HCT116 (cell line): ENCODE data around the gene NRP1. TPM values are rescaled to one million over a fixed set of nuclear protein-coding genes. Genes with fewer than 3 reads are reported as not detected.

Experiments
- ATAC-seq: fragments of 200-7000 bp; cut with Tn5 transposase; 2 replicates; pipeline ENCODE4 v1.9.1; 2020; ENCODE audit warnings: mild to moderate bottlenecking, moderate library complexity
- BruUV-seq: library from RNA; stranded (reverse); fragments of 400-500 nt; replicated peaks from 2 replicates; lab custom pipeline; 2021; lab: Mats Ljungman, UMichigan
- CTCF ChIA-PET: fragments of 300-600 bp; sonication (Branson Sonifier 250); formaldehyde crosslinking; loops from one replicate; lab custom pipeline; 2021; ENCODE audit warnings: antibody characterized with exemption; lab: Charles Lee
- POLR2A ChIA-PET: fragments of 300-600, 350-600 bp; sonication (Branson Sonifier 250); formaldehyde crosslinking; loops from one replicate; lab custom pipeline; 2021; ENCODE audit warnings: antibody characterized with exemption; lab: Charles Lee
- RAD21 ChIA-PET, 2 experiments: fragments of 300-600 bp; sonication (Branson Sonifier 250); formaldehyde crosslinking; loops; one replicate each; lab custom pipeline; 2023; ENCODE audit warnings: low total read pairs in 2 of 2; ENCODE audit not compliant: uncharacterized antibody in 2 of 2, unreplicated experiment in 2 of 2, low non-redundant PET in 1 of 2; lab: Charles Lee
- DNase-seq: peaks from one replicate; pipeline ENCODE4 v3.0.0-alpha.2; 2010; ENCODE audit warnings: low read depth, low spot score
- H2AFZ ChIP-seq: fragments of 200-600 bp; shearing (Covaris generic), sonication (generic); 2 replicates; pipeline ENCODE4 v1.6.1; 2017; ENCODE audit warnings: low read depth, mixed run types, mixed read lengths, antibody characterized with exemption, low read length; ENCODE audit not compliant: poor library complexity, severe bottlenecking
- H3K27ac ChIP-seq: 2 replicates; pipeline ENCODE4 v1.5.1; 2012; ENCODE audit warnings: low read depth, low read length
- H3K27me3 ChIP-seq: fragments of 200-600 bp; sonication (generic); 2 replicates; pipeline ENCODE4 v1.6.1; 2016; ENCODE audit warnings: mixed run types, low read length, mixed read lengths; ENCODE audit not compliant: insufficient read depth
- H3K36me3 ChIP-seq, 2 experiments: fragments of 200-500 bp in 1 of 2; fragments of 200-600 bp in 1 of 2; sonication (Bioruptor generic) in 1 of 2; sonication (generic) in 1 of 2; 2 replicates each; pipeline versions ENCODE4 v1.5.1 to v1.6.1; 2014 to 2016; ENCODE audit warnings: low read length in 2 of 2, inconsistent platforms in 1 of 2, mixed read lengths in 1 of 2, mixed run types in 1 of 2; ENCODE audit not compliant: insufficient read depth in 2 of 2, control insufficient read depth in 1 of 2
- H3K4me1 ChIP-seq, 2 experiments: fragments of 200-600 bp in 1 of 2; sonication (generic) in 1 of 2; 2 replicates each; pipeline versions ENCODE4 v1.5.1 to v1.6.1; 2012 to 2017; ENCODE audit warnings: low read length in 2 of 2, inconsistent platforms in 1 of 2, mild to moderate bottlenecking in 1 of 2, mixed read lengths in 1 of 2, mixed run types in 1 of 2, moderate library complexity in 1 of 2; ENCODE audit not compliant: insufficient read depth in 2 of 2, control insufficient read depth in 1 of 2
- H3K4me2 ChIP-seq: fragments of 200-600 bp; sonication (generic); 2 replicates; pipeline ENCODE4 v1.6.1; 2017; ENCODE audit warnings: mixed run types, low read length, mixed read lengths
- H3K4me3 ChIP-seq, 2 experiments: fragments of 200-600 bp in 1 of 2; sonication (generic) in 1 of 2; replicated peaks in 1 of 2; 2 replicates each; pipeline ENCODE4 v1.5.1; 2011 to 2016; ENCODE audit warnings: low read length in 2 of 2, control low read depth in 1 of 2, low read depth in 1 of 2, mild to moderate bottlenecking in 1 of 2, mixed read lengths in 1 of 2, mixed run types in 1 of 2
- H3K79me2 ChIP-seq: fragments of 200-600 bp; sonication (generic); 2 replicates; pipeline ENCODE4 v1.6.1; 2017; ENCODE audit warnings: mild to moderate bottlenecking, mixed run types, low read length, moderate library complexity, mixed read lengths; ENCODE audit not compliant: insufficient read depth
- H3K9ac ChIP-seq: fragments of 200-600 bp; sonication (generic); 2 replicates; pipeline ENCODE4 v1.6.1; 2016; ENCODE audit warnings: low read length, mixed read lengths
- H3K9me2 ChIP-seq: fragments of 200-600 bp; sonication (generic), shearing (Covaris generic); 2 replicates; pipeline ENCODE4 v1.6.1; 2017; ENCODE audit warnings: mixed run types, mild to moderate bottlenecking, moderate library complexity; ENCODE audit not compliant: insufficient read depth
- H3K9me3 ChIP-seq, 2 experiments: fragments of 200-500 bp in 1 of 2; fragments of 200-600 bp in 1 of 2; sonication (Bioruptor generic) in 1 of 2; sonication (generic) in 1 of 2; 2 replicates each; pipeline ENCODE4 v1.6.1; 2014 to 2017; ENCODE audit warnings: low read length in 2 of 2, mixed read lengths in 2 of 2, inconsistent platforms in 1 of 2, low read depth in 1 of 2, mild to moderate bottlenecking in 1 of 2, mixed run types in 1 of 2, moderate library complexity in 1 of 2; ENCODE audit not compliant: control insufficient read depth in 1 of 2, insufficient read depth in 1 of 2
- H4K20me1 ChIP-seq: fragments of 200-600 bp; sonication (generic), shearing (Covaris generic); 2 replicates; pipeline ENCODE4 v1.6.1; 2017; ENCODE audit warnings: mixed run types, mild to moderate bottlenecking, moderate library complexity; ENCODE audit not compliant: insufficient read depth
- CBX3 ChIP-seq: IDR thresholded peaks from 2 replicates; pipeline ENCODE4 v1.6.1; 2012; ENCODE audit warnings: low read depth
- CEBPB ChIP-seq: IDR thresholded peaks from 2 replicates; pipeline ENCODE4 v1.6.1; 2012; ENCODE audit warnings: low read depth
- CTCF ChIP-seq, 3 experiments: fragments of 200-600 bp in 1 of 3; sonication (generic) in 1 of 3; IDR thresholded peaks in 2 of 3; conservative IDR thresholded peaks in 1 of 3; 2 replicates each; pipeline ENCODE4 v1.5.1; 2012 to 2017; ENCODE audit warnings: low read depth in 2 of 3, low read length in 2 of 3, antibody characterized with exemption in 1 of 3, borderline replicate concordance in 1 of 3, control low read depth in 1 of 3, mild to moderate bottlenecking in 1 of 3, mixed read lengths in 1 of 3, mixed run types in 1 of 3, moderate library complexity in 1 of 3; ENCODE audit not compliant: insufficient read depth in 1 of 3
- EGR1 ChIP-seq: IDR thresholded peaks from 2 replicates; pipeline ENCODE4 v1.6.1; 2012; ENCODE audit warnings: low read depth
- ELF1 ChIP-seq: IDR thresholded peaks from 2 replicates; pipeline ENCODE4 v1.6.1; 2012; ENCODE audit warnings: low read depth, borderline replicate concordance
- EZH2 ChIP-seq: fragments of 200-600 bp; sonication (generic); IDR thresholded peaks from 2 replicates; pipeline ENCODE4 v1.6.1; 2017; ENCODE audit warnings: antibody characterized with exemption, mixed run types
- EZH2phosphoT487 ChIP-seq: fragments of 200-600 bp; IDR thresholded peaks from 2 replicates; pipeline ENCODE4 v1.6.1; 2018; ENCODE audit warnings: antibody characterized with exemption, borderline replicate concordance
- FOSL1 ChIP-seq: IDR thresholded peaks from 2 replicates; pipeline ENCODE4 v1.6.1; 2012; ENCODE audit warnings: low read depth
- JUND ChIP-seq: IDR thresholded peaks from 2 replicates; pipeline ENCODE4 v1.6.1; 2012
- POLR2A ChIP-seq: IDR thresholded peaks from 2 replicates; pipeline ENCODE4 v1.7.0; 2011; ENCODE audit warnings: borderline replicate concordance; ENCODE audit not compliant: insufficient read depth, insufficient read length; ENCODE audit errors: extremely low read depth
- POLR2AphosphoS5 ChIP-seq: IDR thresholded peaks from 2 replicates; pipeline ENCODE4 v1.6.1; 2011; ENCODE audit warnings: mild to moderate bottlenecking, low read depth, low read length, moderate library complexity
- REST ChIP-seq: IDR thresholded peaks from 2 replicates; pipeline ENCODE4 v1.6.1; 2012; ENCODE audit warnings: low read depth
- SIN3A ChIP-seq: IDR thresholded peaks from 2 replicates; pipeline ENCODE4 v1.6.1; 2012; ENCODE audit warnings: low read depth
- SP1 ChIP-seq: IDR thresholded peaks from 2 replicates; pipeline ENCODE4 v1.6.1; 2012; ENCODE audit warnings: low read depth
- SRF ChIP-seq: IDR thresholded peaks from 2 replicates; pipeline ENCODE4 v1.6.1; 2012; ENCODE audit warnings: low read depth
- TCF7L2 ChIP-seq: IDR thresholded peaks from 2 replicates; pipeline ENCODE4 v1.7.0; 2011; ENCODE audit warnings: borderline replicate concordance, inconsistent platforms; ENCODE audit not compliant: insufficient read depth, insufficient read length; ENCODE audit errors: extremely low read depth
- YY1 ChIP-seq: IDR thresholded peaks from 2 replicates; pipeline ENCODE4 v1.6.1; 2011; ENCODE audit warnings: low read length, low read depth, moderate library complexity, mild to moderate bottlenecking; ENCODE audit not compliant: insufficient replicate concordance; ENCODE audit errors: extremely low read depth
- ZNF274 ChIP-seq: fragments of 200-500 bp; sonication (Bioruptor generic); IDR thresholded peaks from 2 replicates; pipeline ENCODE4 v1.6.1; 2014; ENCODE audit warnings: mild to moderate bottlenecking, low read depth, low read length, inconsistent platforms
- intact Hi-C: fragments of 100-400 bp; cut with micrococcal nuclease; formaldehyde crosslinking; loops from 2 replicates; pipeline ENCODE4 v1.10.0; 2022
- total RNA-seq: library from RNA; stranded (reverse); gene quantifications from one replicate; pipeline ENCODE4 v1.2.1, GENCODE V29; 2021; ENCODE audit not compliant: unreplicated experiment
- TF ChIP-seq, protein P1 (sequence below): IDR thresholded peaks from 2 replicates; pipeline ENCODE4 v1.6.1; 2012
- TF ChIP-seq, protein P2 (sequence below): IDR thresholded peaks from 2 replicates; pipeline ENCODE4 v1.6.1; 2011; ENCODE audit warnings: mild to moderate bottlenecking, low read length, moderate library complexity; ENCODE audit not compliant: insufficient replicate concordance; ENCODE audit errors: extremely low read depth

NRP1 gene
- total RNA-seq, 1 experiment from 2014 or later, result 3.8 TPM

GRCh38 chr10:33151344-33151864 lies 183.1 kb downstream of the NRP1 start:
- no TSS peak for BruUV-seq
- no peak for DNase-seq
- no peaks in the 10 kb centered on the region for H3K9me3 ChIP-seq
- no peaks in the 10 kb centered on the region for H3K79me2 ChIP-seq
- no peak for TF ChIP-seq EGR1
- no peak for TF ChIP-seq EZH2
- TF ChIP-seq TCF7L2, result no peak
- no peak for TF ChIP-seq SIN3A
- no peak for TF ChIP-seq REST
- TF ChIP-seq ZNF274, result no peak
- no peak for TF ChIP-seq CBX3
- no peak for TF ChIP-seq JUND
- no peak for TF ChIP-seq POLR2A
- no peak for TF ChIP-seq EZH2phosphoT487
- TF ChIP-seq FOSL1, result no peak
- TF ChIP-seq SRF, result no peak
- no peak for TF ChIP-seq ELF1
- no peak for TF ChIP-seq SP1
- no peak for TF ChIP-seq CTCF (IDR thresholded peaks at IDR 0.05 in 2 of 3, conservative IDR thresholded peaks at IDR 0.05 in 1 of 3; ENCODE audit: borderline replicate concordance in 1 of 3, insufficient read depth in 1 of 3, low read depth in 2 of 3, low read length in 2 of 3)
- no peak for TF ChIP-seq YY1
- TF ChIP-seq, protein P1, sequence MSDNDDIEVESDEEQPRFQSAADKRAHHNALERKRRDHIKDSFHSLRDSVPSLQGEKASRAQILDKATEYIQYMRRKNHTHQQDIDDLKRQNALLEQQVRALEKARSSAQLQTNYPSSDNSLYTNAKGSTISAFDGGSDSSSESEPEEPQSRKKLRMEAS, result no peak
- TF ChIP-seq, protein P2, sequence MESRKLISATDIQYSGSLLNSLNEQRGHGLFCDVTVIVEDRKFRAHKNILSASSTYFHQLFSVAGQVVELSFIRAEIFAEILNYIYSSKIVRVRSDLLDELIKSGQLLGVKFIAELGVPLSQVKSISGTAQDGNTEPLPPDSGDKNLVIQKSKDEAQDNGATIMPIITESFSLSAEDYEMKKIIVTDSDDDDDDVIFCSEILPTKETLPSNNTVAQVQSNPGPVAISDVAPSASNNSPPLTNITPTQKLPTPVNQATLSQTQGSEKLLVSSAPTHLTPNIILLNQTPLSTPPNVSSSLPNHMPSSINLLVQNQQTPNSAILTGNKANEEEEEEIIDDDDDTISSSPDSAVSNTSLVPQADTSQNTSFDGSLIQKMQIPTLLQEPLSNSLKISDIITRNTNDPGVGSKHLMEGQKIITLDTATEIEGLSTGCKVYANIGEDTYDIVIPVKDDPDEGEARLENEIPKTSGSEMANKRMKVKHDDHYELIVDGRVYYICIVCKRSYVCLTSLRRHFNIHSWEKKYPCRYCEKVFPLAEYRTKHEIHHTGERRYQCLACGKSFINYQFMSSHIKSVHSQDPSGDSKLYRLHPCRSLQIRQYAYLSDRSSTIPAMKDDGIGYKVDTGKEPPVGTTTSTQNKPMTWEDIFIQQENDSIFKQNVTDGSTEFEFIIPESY, result no peak
- no peak for TF ChIP-seq POLR2AphosphoS5
- TF ChIP-seq CEBPB, result no peak
- no peak overlapping the region for H3K27ac ChIP-seq
- peaks cover 7 to 17% of the 10 kb centered on the region in 2 experiments; a peak in 3 of 4 replicates for H3K4me1 ChIP-seq
- intact Hi-C loops, result no loop called here
- H3K27me3 ChIP-seq, result no peaks in the 10 kb centered on the region
- H3K36me3 ChIP-seq, result no peaks in the 10 kb centered on the region
- no peak overlapping the region for H2AFZ ChIP-seq
- no peak overlapping the region for H3K9ac ChIP-seq
- H3K4me2 ChIP-seq, result no peak overlapping the region
- no peak for ATAC-seq
- ChIA-PET CTCF (no interaction called here), POLR2A (no interaction called here), RAD21 (no interaction called here)
- no peaks in the 10 kb centered on the region for H3K9me2 ChIP-seq
- no peak overlapping the region for H3K4me3 ChIP-seq
- no peaks in the 10 kb centered on the region for H4K20me1 ChIP-seq
